HepG2 (cell line): ENCODE results near the gene CXADR. TPM values are rescaled to one million over a fixed set of nuclear protein-coding genes. Genes with fewer than 3 reads are reported as not detected.

Source experiments
- FOSL1 ChIP-seq: sonication (generic); formaldehyde crosslinking; IDR thresholded peaks from 2 replicates; pipeline ENCODE4 v1.9.0; 2021; ENCODE audit warnings: missing genetic modification reagents, borderline replicate concordance
- ISL2 ChIP-seq: sonication (generic); formaldehyde crosslinking; IDR thresholded peaks from 2 replicates; pipeline ENCODE4 v1.5.0; 2020; ENCODE audit warnings: missing genetic modification reagents
- KAT8 ChIP-seq: IDR thresholded peaks from 2 replicates; pipeline ENCODE4 v1.6.1; 2016; ENCODE audit warnings: missing genetic modification reagents, missing compliant biosample characterization
- ZBTB20 ChIP-seq: sonication (generic); formaldehyde crosslinking; IDR thresholded peaks from 2 replicates; pipeline ENCODE4 v1.8.1; 2023; ENCODE audit warnings: missing genetic modification reagents, low read depth, mild to moderate bottlenecking, borderline replicate concordance
- ZMYM4 ChIP-seq: sonication (generic); formaldehyde crosslinking; IDR thresholded peaks from 2 replicates; pipeline ENCODE4 v1.8.1; 2023; ENCODE audit warnings: mild to moderate bottlenecking, missing genetic modification reagents
- ZNF501 ChIP-seq: sonication (generic); formaldehyde crosslinking; IDR thresholded peaks from 2 replicates; pipeline ENCODE4 v1.5.1; 2020; ENCODE audit warnings: mild to moderate bottlenecking, moderate library complexity, missing genetic modification reagents
- ZNF616 ChIP-seq: sonication (generic); formaldehyde crosslinking; IDR thresholded peaks from 2 replicates; pipeline ENCODE4 v1.5.0; 2020; ENCODE audit warnings: low read depth, mild to moderate bottlenecking, missing genetic modification reagents
- ZNF883 ChIP-seq: sonication (generic); formaldehyde crosslinking; IDR thresholded peaks from 2 replicates; pipeline ENCODE4 v1.5.1; 2020; ENCODE audit warnings: mild to moderate bottlenecking, missing genetic modification reagents; ENCODE audit errors: not compliant biosample characterization
- polyA plus RNA-seq, 8 experiments: library from polyadenylated mRNA; depleted of rRNA in 3 of 8; stranded (reverse) in 7 of 8; unstranded in 1 of 8; fragments of >200 nt; fragmentation: Illumina TruSeq in 4 of 8; extraction: Trizol in 4 of 8; gene quantifications; 2 replicates each; pipeline versions ENCODE4 v1.2.1 to v1.2.3, GENCODE V29; 2011 to 2016; ENCODE audit warnings: low read depth in 4 of 8, missing spikeins in 1 of 8, mixed read lengths in 1 of 8; ENCODE audit not compliant: insufficient read depth in 1 of 8
- total RNA-seq, 5 experiments: library from RNA; depleted of rRNA; stranded (reverse); fragments of >200 nt; fragmentation: Illumina TruSeq; extraction: Trizol; gene quantifications; 2 replicates each; pipeline ENCODE4 v1.2.3, GENCODE V29; 2016; ENCODE audit warnings: low read depth in 1 of 5
- TF ChIP-seq, protein P1 (sequence below): IDR thresholded peaks from 2 replicates; pipeline ENCODE4 v1.6.1; 2016; ENCODE audit warnings: low read depth, missing genetic modification reagents, missing compliant biosample characterization
- TF ChIP-seq, protein P2 (sequence below): sonication (generic); formaldehyde crosslinking; IDR thresholded peaks from 2 replicates; pipeline ENCODE4 v1.5.0; 2020; ENCODE audit warnings: missing genetic modification reagents
- TF ChIP-seq, protein P3 (sequence below): sonication (generic); formaldehyde crosslinking; IDR thresholded peaks from 2 replicates; pipeline ENCODE4 v1.4.0; 2020; ENCODE audit warnings: missing genetic modification reagents
- TF ChIP-seq, protein P4 (sequence below): sonication (generic); formaldehyde crosslinking; IDR thresholded peaks from 2 replicates; pipeline ENCODE4 v1.5.0; 2020; ENCODE audit warnings: mild to moderate bottlenecking, missing genetic modification reagents, borderline replicate concordance
- TF ChIP-seq, protein P5 (sequence below): sonication (generic); formaldehyde crosslinking; IDR thresholded peaks from 2 replicates; pipeline ENCODE4 v1.5.0; 2020; ENCODE audit warnings: mild to moderate bottlenecking, missing genetic modification reagents

CXADR gene
- total and polyA plus RNA-seq, 2 of the 13 experiments (the other 11 are each of a cell fraction or from before 2014, with no cell fraction given): 86.8 to 110 TPM

DNA sequence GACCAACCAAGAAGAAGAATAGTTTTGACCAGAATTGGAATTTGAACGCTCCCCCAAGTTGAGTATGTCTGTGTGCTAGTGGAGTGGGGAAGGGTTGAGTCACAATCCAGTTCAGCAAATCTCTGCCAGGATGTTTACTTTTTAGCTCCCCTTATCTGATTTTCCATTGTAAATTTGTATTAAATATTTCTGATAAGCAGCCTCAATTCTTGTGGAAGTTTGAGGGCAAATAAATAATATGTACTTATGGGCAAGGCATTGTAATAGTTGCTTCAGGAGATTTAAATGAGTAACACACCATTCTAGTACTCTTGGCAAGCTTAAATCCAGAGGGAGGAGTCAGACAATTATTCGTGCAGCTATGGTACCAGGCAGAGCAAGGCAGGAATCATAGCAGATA is 14.4 kb downstream of the CXADR start (continued):
- TF ChIP-seq, protein P1, sequence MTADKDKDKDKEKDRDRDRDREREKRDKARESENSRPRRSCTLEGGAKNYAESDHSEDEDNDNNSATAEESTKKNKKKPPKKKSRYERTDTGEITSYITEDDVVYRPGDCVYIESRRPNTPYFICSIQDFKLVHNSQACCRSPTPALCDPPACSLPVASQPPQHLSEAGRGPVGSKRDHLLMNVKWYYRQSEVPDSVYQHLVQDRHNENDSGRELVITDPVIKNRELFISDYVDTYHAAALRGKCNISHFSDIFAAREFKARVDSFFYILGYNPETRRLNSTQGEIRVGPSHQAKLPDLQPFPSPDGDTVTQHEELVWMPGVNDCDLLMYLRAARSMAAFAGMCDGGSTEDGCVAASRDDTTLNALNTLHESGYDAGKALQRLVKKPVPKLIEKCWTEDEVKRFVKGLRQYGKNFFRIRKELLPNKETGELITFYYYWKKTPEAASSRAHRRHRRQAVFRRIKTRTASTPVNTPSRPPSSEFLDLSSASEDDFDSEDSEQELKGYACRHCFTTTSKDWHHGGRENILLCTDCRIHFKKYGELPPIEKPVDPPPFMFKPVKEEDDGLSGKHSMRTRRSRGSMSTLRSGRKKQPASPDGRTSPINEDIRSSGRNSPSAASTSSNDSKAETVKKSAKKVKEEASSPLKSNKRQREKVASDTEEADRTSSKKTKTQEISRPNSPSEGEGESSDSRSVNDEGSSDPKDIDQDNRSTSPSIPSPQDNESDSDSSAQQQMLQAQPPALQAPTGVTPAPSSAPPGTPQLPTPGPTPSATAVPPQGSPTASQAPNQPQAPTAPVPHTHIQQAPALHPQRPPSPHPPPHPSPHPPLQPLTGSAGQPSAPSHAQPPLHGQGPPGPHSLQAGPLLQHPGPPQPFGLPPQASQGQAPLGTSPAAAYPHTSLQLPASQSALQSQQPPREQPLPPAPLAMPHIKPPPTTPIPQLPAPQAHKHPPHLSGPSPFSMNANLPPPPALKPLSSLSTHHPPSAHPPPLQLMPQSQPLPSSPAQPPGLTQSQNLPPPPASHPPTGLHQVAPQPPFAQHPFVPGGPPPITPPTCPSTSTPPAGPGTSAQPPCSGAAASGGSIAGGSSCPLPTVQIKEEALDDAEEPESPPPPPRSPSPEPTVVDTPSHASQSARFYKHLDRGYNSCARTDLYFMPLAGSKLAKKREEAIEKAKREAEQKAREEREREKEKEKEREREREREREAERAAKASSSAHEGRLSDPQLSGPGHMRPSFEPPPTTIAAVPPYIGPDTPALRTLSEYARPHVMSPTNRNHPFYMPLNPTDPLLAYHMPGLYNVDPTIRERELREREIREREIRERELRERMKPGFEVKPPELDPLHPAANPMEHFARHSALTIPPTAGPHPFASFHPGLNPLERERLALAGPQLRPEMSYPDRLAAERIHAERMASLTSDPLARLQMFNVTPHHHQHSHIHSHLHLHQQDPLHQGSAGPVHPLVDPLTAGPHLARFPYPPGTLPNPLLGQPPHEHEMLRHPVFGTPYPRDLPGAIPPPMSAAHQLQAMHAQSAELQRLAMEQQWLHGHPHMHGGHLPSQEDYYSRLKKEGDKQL (CRISPR knock-in tag): 0 out of 2 replicates have a peak, but pooled peaks have one; percentile 17
- TF ChIP-seq, protein P2, sequence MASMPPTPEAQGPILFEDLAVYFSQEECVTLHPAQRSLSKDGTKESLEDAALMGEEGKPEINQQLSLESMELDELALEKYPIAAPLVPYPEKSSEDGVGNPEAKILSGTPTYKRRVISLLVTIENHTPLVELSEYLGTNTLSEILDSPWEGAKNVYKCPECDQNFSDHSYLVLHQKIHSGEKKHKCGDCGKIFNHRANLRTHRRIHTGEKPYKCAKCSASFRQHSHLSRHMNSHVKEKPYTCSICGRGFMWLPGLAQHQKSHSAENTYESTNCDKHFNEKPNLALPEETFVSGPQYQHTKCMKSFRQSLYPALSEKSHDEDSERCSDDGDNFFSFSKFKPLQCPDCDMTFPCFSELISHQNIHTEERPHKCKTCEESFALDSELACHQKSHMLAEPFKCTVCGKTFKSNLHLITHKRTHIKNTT: no peak
- no peak for TF ChIP-seq FOSL1 (CRISPR knock-in tag)
- TF ChIP-seq, protein P3, sequence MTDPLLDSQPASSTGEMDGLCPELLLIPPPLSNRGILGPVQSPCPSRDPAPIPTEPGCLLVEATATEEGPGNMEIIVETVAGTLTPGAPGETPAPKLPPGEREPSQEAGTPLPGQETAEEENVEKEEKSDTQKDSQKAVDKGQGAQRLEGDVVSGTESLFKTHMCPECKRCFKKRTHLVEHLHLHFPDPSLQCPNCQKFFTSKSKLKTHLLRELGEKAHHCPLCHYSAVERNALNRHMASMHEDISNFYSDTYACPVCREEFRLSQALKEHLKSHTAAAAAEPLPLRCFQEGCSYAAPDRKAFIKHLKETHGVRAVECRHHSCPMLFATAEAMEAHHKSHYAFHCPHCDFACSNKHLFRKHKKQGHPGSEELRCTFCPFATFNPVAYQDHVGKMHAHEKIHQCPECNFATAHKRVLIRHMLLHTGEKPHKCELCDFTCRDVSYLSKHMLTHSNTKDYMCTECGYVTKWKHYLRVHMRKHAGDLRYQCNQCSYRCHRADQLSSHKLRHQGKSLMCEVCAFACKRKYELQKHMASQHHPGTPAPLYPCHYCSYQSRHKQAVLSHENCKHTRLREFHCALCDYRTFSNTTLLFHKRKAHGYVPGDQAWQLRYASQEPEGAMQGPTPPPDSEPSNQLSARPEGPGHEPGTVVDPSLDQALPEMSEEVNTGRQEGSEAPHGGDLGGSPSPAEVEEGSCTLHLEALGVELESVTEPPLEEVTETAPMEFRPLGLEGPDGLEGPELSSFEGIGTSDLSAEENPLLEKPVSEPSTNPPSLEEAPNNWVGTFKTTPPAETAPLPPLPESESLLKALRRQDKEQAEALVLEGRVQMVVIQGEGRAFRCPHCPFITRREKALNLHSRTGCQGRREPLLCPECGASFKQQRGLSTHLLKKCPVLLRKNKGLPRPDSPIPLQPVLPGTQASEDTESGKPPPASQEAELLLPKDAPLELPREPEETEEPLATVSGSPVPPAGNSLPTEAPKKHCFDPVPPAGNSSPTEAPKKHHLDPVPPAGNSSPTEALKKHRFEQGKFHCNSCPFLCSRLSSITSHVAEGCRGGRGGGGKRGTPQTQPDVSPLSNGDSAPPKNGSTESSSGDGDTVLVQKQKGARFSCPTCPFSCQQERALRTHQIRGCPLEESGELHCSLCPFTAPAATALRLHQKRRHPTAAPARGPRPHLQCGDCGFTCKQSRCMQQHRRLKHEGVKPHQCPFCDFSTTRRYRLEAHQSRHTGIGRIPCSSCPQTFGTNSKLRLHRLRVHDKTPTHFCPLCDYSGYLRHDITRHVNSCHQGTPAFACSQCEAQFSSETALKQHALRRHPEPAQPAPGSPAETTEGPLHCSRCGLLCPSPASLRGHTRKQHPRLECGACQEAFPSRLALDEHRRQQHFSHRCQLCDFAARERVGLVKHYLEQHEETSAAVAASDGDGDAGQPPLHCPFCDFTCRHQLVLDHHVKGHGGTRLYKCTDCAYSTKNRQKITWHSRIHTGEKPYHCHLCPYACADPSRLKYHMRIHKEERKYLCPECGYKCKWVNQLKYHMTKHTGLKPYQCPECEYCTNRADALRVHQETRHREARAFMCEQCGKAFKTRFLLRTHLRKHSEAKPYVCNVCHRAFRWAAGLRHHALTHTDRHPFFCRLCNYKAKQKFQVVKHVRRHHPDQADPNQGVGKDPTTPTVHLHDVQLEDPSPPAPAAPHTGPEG (CRISPR knock-in tag): no peak
- peak; percentile 29; the same call in 1 of the 2 replicates for TF ChIP-seq ZBTB20 (CRISPR knock-in tag)
- TF ChIP-seq ZNF616: no peak
- peak; percentile 67; the same call in 1 of the 2 replicates for TF ChIP-seq ISL2
- peak; percentile 49; the same call in 1 of the 2 replicates for TF ChIP-seq KAT8 (CRISPR knock-in tag)
- TF ChIP-seq, protein P4, sequence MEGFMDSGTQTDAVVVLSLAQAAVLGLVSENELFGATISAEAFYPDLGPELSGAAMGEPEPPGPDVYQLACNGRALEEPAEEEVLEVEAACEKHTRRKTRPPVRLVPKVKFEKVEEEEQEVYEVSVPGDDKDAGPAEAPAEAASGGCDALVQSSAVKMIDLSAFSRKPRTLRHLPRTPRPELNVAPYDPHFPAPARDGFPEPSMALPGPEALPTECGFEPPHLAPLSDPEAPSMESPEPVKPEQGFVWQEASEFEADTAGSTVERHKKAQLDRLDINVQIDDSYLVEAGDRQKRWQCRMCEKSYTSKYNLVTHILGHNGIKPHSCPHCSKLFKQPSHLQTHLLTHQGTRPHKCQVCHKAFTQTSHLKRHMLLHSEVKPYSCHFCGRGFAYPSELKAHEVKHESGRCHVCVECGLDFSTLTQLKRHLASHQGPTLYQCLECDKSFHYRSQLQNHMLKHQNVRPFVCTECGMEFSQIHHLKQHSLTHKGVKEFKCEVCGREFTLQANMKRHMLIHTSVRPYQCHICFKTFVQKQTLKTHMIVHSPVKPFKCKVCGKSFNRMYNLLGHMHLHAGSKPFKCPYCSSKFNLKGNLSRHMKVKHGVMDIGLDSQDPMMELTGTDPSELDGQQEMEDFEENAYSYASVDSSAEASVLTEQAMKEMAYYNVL (CRISPR knock-in tag): no peak
- no peak for TF ChIP-seq ZNF883 (CRISPR knock-in tag)
- TF ChIP-seq ZMYM4 (CRISPR knock-in tag): no peak
- TF ChIP-seq, protein P5, sequence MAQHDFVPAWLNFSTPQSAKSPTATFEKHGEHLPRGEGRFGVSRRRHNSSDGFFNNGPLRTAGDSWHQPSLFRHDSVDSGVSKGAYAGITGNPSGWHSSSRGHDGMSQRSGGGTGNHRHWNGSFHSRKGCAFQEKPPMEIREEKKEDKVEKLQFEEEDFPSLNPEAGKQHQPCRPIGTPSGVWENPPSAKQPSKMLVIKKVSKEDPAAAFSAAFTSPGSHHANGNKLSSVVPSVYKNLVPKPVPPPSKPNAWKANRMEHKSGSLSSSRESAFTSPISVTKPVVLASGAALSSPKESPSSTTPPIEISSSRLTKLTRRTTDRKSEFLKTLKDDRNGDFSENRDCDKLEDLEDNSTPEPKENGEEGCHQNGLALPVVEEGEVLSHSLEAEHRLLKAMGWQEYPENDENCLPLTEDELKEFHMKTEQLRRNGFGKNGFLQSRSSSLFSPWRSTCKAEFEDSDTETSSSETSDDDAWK (CRISPR knock-in tag): no peak
- no peak for TF ChIP-seq ZNF501 (CRISPR knock-in tag)
